Epithelial cell of esophagus (primary cell): ENCODE data around the gene NUF2.

Source experiments
- DNase-seq: peaks from one replicate; pipeline ENCODE4 v3.0.0; 2010; ENCODE audit warnings: low read depth
- H3K4me3 ChIP-seq: 2 replicates; pipeline ENCODE4 v1.5.1; 2011; ENCODE audit warnings: mild to moderate bottlenecking, low read length, control low read depth
- CTCF ChIP-seq: IDR thresholded peaks from 2 replicates; pipeline ENCODE4 v1.5.1; 2011; ENCODE audit warnings: low read depth, mild to moderate bottlenecking, low read length, control low read depth, inconsistent platforms; ENCODE audit not compliant: insufficient read depth; ENCODE audit errors: missing control alignments

NUF2 gene

DNA sequence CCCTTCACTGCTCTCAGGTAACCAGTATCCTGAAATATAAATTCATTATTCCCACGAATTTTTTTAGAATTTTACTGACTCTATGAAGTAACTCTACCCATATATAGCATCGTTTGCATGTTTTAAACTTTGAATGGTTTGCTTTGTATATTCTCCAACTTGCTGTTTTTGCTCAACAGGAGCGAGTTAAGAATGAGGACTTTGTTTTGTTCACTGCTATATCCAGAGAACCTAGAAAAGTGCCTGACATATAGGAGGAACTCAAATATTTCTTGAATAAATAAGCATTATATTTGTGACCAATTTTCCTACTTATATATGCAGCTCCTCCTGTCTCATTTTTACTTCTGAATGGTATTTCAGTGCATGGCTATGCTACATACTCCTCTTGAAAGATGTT lies 43.4 kb downstream of the NUF2 start:
- TF ChIP-seq CTCF: no peak
- no peak for DNase-seq
- H3K4me3 ChIP-seq: no peak overlapping the region

DNA sequence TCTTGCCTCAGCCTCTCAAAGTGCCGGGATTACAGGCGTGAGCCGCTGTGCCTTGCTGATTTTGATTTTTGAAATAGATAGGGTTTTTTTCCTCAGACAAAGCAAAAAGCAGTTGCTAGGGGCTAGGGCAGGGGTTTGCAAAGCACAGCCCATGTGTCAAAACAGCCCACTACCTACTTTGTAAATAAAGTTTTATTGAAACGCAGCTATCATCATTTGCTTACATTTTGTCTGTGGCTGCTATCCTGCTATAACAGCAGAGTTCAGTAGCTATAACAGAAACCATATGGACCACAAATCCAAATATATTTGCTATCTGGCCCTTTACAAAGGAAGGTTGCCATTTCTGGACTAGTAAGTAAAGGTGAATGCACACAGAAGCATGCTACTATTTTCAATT lies 44.8 kb downstream of the NUF2 start:
- TF ChIP-seq CTCF: no peak
- DNase-seq: no peak
- H3K4me3 ChIP-seq: no peak overlapping the region

DNA sequence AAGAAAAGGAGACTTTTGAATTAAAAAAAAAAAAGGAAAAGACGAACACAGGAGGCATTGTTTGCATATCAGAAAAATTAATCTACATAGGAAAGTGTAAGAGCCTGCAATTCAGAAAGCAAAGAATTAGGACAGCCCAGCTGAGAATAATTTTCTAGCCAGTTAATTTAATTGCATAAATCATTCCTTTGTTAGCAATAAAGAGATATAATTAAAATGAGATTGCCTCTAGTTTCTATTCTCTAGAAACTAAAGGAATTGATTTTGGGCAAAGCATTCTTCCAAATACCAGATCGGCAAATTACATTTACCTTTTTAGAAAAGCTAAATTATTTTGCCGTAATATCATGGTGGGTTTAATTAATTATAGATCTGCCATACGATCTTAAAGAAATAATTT lies 46.0 kb downstream of the NUF2 start:
- TF ChIP-seq CTCF: no peak
- DNase-seq: no peak
- no peak overlapping the region for H3K4me3 ChIP-seq

DNA sequence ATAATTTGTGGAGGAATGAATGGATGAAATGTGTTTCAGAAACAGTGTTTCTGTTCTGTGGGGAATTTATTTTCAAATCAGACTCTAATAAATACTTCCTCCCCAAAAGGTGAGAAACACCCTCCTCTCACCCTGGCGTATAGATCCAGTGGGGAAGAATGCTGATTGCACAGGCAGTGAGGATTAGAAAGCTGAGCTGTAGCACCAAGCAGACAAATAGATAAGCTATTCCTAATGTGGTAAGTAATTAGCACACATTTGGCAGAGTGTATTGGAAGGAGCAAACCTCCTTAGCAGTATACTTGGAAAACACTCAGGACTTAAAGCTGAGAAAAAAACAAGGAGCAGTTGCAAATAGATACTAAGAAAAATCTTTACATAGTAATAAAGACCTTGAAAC lies 50.8 kb downstream of the NUF2 start:
- H3K4me3 ChIP-seq: no peak overlapping the region
- TF ChIP-seq CTCF: no peak
- DNase-seq: no peak

DNA sequence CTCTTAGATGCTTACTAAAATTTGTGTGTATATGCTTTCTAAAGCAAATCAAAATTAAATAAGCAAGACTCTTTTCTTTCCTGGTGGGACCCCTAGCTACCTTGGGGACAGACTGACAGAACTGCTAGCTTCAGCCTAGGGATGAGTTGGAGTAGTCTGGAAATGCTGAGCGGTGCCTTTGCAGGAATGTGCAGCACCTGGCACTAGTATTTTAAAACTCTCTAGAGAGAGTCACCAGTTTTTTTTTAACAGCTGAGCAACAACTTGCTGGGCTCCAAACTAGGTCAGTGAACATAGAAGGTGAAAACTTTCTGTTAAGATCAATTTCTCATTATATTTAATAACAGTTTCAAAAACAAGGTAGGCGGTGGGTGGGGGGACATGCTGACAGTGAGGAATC lies 56.8 kb downstream of the NUF2 start:
- no peak for DNase-seq
- TF ChIP-seq CTCF: no peak
- H3K4me3 ChIP-seq: no peak overlapping the region

- no peak overlapping the region for H3K4me3 ChIP-seq
- no peak for DNase-seq
- TF ChIP-seq CTCF: no peak
Observed at GRCh38 chr1:163379801-163380200, 58.0 kb downstream of the NUF2 start.

- H3K4me3 ChIP-seq: no peak overlapping the region
- no peak for DNase-seq
- no peak for TF ChIP-seq CTCF
Observed at GRCh38 chr1:163381487-163382184, 59.9 kb downstream of the NUF2 start.
